22Rv1 (cell line): ENCODE measurements around the gene CYP1A1.

Experiments used
- CTCF ChIP-seq: fragments of 450-650 bp; IDR thresholded peaks from 2 replicates; pipeline ENCODE4 v1.5.1; 2017; ENCODE audit warnings: mild to moderate bottlenecking
- ZFX ChIP-seq: fragments of 450-650 bp; IDR thresholded peaks from 2 replicates; pipeline ENCODE4 v1.6.1; 2017; ENCODE audit warnings: antibody characterized with exemption, borderline replicate concordance

- no peak for TF ChIP-seq CTCF
- TF ChIP-seq ZFX = no peak
These were observed 2.7 kb downstream of the CYP1A1 start for GRCh38 chr15:74722591-74722990.
